Dermis blood vessel endothelial cell (primary cell): ENCODE measurements around the gene THOC1. TPM values are rescaled to one million over a fixed set of nuclear protein-coding genes. Genes with fewer than 3 reads are reported as not detected.
A peak's percentile ranks its signal among the peaks of the same experiment; 100 is the strongest.

Experiments
- DNase-seq: peaks from one replicate; pipeline ENCODE4 v3.0.0; 2010
- total RNA-seq: library from RNA; depleted of rRNA; stranded (reverse); fragments of >200 nt; gene quantifications from 2 replicates; pipeline ENCODE4 v1.2.3, GENCODE V29; 2014

Gene THOC1
- total RNA-seq, 1 donor from 2014 or later, result 47.3 TPM

DNA sequence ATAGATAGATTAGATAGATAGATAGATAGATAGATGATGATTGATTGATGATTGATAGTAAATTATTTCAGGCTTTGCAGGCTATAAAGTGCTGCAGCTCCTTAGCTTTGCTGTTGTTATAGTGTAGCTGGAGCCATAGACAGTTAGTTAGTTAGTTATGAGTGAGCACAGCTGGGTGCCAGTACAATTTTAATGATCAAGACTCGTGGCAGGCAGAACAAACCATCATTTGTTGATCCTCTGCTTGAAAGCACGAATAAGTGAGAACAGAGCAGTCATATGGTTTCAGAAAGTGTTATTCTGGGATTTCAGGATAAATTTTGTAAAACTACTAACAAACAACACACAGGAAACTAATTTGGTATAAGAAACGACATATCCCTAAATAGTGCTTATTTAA lies 53.9 kb downstream of the THOC1 start:
- DNase-seq, result no peak

DNA sequence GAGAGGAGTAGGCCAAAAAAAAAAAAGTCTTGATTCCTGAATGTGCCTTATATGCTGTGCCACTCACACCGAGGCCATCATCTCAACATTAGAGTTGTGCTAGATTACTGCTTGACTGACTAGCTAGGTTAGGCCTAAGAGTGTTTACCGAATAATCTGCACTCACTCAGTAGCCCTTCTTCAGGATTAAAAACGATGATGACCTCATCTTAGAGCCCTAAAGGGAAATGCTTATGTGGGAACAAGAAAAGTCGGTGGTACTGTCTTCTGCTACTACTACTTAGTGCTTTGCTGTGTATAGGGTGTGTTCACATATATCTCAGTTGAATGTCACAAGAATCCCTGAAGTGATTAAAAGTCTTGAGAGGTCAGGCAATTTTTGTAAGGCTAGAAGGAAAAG lies 54.3 kb downstream of the THOC1 start:
- no peak for DNase-seq

DNA sequence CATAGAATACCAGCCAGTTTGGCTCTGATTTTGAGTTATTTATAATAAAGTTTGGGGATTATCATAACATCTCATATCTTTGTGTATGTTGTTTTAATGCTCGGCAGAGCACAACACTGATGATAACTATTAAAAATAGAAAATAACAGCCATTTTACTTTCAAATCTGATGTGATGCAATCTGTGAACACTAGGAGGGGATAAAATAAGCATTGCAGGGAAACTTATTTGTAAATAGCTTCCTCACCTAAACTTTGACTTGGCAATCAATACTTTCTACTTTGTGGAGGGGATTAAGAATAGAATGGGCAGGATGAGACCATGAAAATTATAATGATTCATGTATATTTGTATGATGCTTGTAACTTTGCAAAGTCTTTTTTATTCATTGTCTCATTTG lies 55.1 kb downstream of the THOC1 start:
- no peak for DNase-seq

GRCh38 chr18:211582-211981 lies 56.3 kb downstream of the THOC1 start:
- peak; percentile 61 for DNase-seq

GRCh38 chr18:210733-211132 lies 57.1 kb downstream of the THOC1 start:
- DNase-seq, result no peak

DNA sequence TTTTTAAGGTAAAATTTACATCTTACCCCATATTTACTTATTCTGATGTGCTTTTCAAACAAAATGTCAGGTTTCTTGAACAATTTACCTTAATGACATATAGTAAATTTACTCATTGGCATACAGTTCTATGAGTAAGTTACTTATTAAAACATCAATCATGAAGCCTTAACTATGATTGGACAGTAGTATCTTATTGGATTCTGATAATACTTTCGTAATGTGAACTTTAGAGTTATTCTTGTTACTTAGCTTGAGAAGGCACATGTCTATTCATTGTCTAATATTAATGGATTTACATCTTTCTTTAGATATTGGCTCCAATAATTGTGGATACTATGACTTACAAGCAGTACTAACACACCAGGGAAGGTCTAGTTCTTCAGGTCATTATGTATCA lies 57.8 kb downstream of the THOC1 start:
- no peak for DNase-seq

- no peak for DNase-seq
Observed at GRCh38 chr18:199768-200167, 68.1 kb downstream of the THOC1 start.

GRCh38 chr18:199214-199613 lies 68.6 kb downstream of the THOC1 start:
- DNase-seq, result no peak

DNA sequence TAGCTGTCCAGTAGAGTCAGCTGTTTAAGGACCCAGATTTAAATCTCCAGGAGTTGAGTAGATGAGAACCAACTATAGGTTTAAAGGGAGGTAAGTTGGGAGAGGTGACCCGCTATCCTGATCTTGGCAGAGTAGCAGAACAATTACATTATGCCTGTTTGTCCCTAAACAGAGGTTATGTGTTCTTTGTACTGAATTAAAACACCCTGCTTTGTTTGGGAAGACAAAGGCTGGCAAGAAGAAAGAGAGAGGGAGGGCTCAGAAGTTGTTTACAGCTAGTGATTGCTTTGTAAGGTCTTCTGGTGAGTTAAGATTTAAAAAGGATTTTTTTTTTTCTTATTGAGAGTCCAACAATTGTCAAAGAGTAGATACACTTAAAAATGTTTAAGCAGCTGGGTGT lies 72.2 kb downstream of the THOC1 start:
- no peak for DNase-seq

DNA sequence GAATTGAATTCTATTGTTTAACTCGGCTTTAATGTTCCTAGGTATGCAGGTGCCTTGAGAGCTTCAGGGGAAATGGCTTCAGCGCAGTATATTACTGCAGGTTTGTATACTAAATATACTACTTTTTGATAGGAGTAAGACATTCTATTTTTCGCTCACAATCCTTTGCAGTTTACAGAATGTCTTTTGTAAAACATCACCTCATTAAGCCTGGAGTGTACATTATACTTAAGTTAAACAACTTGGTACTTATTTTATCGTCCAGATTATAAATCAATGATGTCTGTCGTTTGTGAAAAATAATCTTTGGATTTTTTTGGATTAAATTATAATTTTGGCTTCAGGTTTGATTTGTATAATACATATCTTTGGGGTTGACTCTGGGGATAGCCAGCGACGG lies 75.0 kb downstream of the THOC1 start:
- DNase-seq, result no peak

- DNase-seq, result no peak
Observed at GRCh38 chr18:191725-192124, 76.1 kb downstream of the THOC1 start.

GRCh38 chr18:189254-189653 lies 78.6 kb downstream of the THOC1 start:
- no peak for DNase-seq

GRCh38 chr18:183769-184168 lies 84.1 kb downstream of the THOC1 start:
- DNase-seq, result peak; percentile 39

DNA sequence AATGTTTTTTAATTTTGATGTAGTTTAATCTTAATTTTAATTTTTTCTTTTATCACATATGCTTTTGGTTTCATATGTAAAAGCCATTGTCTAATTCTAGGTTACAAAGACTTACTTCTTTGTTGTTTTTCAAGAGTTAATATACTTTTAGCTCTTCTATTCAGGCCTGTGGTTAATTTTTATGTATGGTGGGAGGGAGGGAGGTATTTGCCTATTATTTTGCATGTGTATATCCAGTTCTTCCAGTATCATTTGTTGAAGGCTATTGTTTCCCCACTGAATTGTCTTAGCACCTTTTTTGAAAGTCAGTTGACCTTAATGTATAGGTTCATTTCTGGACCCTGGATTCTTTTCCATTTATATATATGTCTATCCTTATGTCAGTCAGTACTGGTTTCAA lies 86.1 kb downstream of the THOC1 start:
- DNase-seq, result no peak

DNA sequence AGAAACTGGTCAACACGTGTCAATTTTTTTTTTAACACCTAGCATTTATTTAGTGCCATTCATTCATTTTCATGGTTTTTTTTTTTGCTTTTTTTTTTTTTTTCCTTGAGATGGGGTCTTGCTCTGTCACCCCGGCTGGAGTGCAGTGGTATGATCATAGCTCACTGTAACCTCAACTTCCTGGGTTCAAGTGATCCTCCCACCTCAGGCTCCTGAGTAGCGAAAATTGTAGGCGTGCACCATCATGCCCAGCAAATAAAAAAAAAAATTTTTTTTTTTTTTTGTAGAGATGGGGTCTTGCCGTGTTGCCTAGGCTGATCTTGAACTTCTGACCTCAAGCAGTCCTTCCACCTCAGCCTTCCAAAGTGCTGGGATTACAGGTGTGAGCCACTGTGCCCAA lies 88.3 kb downstream of the THOC1 start:
- DNase-seq, result no peak

GRCh38 chr18:172361-172760 lies 95.5 kb downstream of the THOC1 start:
- DNase-seq, result no peak

Other genes starting within 250 kb of the THOC1 start
- gene TUBB8B, start 218.4 kb downstream of the THOC1 start, total RNA-seq, result 0.14 TPM in 1 of 2 replicates, not detected in the other
- gene USP14, start 109.5 kb downstream of the THOC1 start, total RNA-seq, result 22.0 and 92.5 TPM in 2 replicates
- 45.1 and 64.2 TPM in 2 replicates for gene COLEC12, start 232.7 kb upstream of the THOC1 start, total RNA-seq